Measurements from ENCODE around the gene FHIP1B.

DNA sequence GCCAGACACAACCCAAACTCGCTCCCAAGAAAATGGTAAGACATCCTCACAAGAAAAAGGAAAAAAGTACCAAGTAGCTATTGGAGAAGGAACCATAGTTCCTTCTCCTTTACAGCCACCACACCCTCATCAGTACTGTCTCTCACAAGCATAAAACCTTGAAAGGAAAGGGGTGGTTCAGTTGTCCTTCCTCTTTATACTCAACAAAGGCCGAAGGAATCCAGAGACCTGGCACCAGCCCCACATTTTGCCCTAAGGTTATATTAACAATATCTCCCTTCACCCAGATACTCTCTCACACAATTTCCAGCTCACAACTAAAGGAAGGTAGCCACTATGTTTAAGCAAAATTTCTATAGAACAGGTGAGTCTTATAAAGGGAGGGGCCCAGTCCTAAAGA lies 8.5 kb downstream of the FHIP1B start:
- TF ChIP-seq, protein P1, sequence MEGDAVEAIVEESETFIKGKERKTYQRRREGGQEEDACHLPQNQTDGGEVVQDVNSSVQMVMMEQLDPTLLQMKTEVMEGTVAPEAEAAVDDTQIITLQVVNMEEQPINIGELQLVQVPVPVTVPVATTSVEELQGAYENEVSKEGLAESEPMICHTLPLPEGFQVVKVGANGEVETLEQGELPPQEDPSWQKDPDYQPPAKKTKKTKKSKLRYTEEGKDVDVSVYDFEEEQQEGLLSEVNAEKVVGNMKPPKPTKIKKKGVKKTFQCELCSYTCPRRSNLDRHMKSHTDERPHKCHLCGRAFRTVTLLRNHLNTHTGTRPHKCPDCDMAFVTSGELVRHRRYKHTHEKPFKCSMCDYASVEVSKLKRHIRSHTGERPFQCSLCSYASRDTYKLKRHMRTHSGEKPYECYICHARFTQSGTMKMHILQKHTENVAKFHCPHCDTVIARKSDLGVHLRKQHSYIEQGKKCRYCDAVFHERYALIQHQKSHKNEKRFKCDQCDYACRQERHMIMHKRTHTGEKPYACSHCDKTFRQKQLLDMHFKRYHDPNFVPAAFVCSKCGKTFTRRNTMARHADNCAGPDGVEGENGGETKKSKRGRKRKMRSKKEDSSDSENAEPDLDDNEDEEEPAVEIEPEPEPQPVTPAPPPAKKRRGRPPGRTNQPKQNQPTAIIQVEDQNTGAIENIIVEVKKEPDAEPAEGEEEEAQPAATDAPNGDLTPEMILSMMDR (IDR thresholded peaks at IDR 0.05), result no peak
- TF ChIP-seq EZH2 (IDR thresholded peaks at IDR 0.05) (no peak), EZH2phosphoT487 (IDR thresholded peaks at IDR 0.05) (no peak)
